Stimulated activated naive CD8-positive, alpha-beta T cell treated with anti-CD3 and anti-CD28 coated beads, Interleukin-15, amount 100 ng/mL, for 72 hours (primary cell): ENCODE results near the gene AGMAT.
"Not testable (repeated sequence)": the region's sequence is repeated elsewhere in the genome, so short reads cannot be mapped to it uniquely, and the experiment has no call there.

Experiments used
- ATAC-seq: fragments of 150-1000 bp; cut with Tn5 transposase; 2 replicates; pipeline ENCODE4 v1.10.0; 2021; ENCODE audit warnings: mild to moderate bottlenecking, moderate library complexity
- DNase-seq, 2 donors: peaks; one replicate each; pipeline ENCODE4 v3.0.0; 2021 to 2022
- H3K27ac Mint-ChIP-seq, 2 donors: one replicate each; pipeline ENCODE4 v1.8.0; 2022; ENCODE audit warnings: mild to moderate bottlenecking in 2 of 2, mixed read lengths in 2 of 2, moderate library complexity in 2 of 2
- H3K27me3 Mint-ChIP-seq: one replicate; pipeline ENCODE4 v1.8.0; 2022; ENCODE audit warnings: mixed read lengths
- H3K4me1 Mint-ChIP-seq: one replicate; pipeline ENCODE4 v1.8.0; 2022; ENCODE audit warnings: mild to moderate bottlenecking, mixed read lengths
- H3K4me3 Mint-ChIP-seq, 2 donors: one replicate each; pipeline ENCODE4 v1.8.0; 2022; ENCODE audit warnings: mild to moderate bottlenecking in 2 of 2, mixed read lengths in 2 of 2, moderate library complexity in 1 of 2
- H3K9me3 Mint-ChIP-seq, 2 donors: one replicate each; pipeline ENCODE4 v1.8.0; 2022; ENCODE audit warnings: mixed read lengths in 2 of 2

The AGMAT gene

DNA sequence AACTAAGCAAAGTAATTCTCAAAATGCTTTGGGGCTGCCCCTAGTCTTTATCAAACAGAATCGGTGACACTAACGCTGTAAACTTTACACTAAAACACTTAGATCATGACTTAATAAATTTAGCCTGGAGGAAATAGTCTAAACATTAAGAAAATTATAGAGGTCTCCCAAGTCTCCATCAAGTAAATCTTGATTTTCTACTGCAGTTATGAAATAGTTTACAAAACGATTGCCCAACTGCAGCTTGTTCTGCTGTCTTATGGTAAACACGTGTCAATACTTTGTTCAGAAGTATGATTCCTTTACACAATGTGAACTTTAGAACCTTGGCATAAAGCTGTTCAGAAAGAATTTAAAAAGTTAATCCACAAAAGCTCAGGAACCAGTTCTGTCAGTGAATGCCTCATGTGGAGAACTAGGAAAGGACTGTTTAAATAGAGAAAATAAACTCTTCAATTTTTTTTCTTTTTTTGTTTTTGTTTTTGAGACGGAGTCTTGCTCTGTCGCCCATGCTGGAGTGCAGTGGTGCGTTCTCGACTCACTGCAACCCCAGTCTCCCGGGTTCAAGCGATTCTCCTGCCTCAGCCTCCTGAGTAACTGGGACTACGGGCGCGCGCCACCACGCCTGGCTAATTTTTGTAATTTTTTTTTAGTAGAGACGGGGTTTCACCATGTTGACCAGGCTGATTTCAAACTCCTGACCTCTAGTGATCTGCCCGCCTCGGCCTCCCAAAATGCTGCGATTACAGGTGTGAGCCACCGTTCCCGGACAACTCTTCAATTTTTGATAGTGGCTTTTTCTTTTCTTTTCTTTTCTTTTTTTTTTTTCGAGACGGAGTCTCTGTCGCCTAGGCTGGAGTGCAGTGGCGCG, 34.0 kb upstream of the AGMAT start:
- ATAC-seq, result no peak
- peak overlapping the region; percentile 90 to 94 for H3K4me3 Mint-ChIP-seq
- H3K27me3 Mint-ChIP-seq, result no peaks in the 10 kb centered on the region
- H3K4me1 Mint-ChIP-seq, result peaks cover 60% of the 10 kb centered on the region
- DNase-seq, result no peak
- H3K9me3 Mint-ChIP-seq, result no peaks in the 10 kb centered on the region
- peak overlapping the region; percentile 95 to 96 for H3K27ac Mint-ChIP-seq

DNA sequence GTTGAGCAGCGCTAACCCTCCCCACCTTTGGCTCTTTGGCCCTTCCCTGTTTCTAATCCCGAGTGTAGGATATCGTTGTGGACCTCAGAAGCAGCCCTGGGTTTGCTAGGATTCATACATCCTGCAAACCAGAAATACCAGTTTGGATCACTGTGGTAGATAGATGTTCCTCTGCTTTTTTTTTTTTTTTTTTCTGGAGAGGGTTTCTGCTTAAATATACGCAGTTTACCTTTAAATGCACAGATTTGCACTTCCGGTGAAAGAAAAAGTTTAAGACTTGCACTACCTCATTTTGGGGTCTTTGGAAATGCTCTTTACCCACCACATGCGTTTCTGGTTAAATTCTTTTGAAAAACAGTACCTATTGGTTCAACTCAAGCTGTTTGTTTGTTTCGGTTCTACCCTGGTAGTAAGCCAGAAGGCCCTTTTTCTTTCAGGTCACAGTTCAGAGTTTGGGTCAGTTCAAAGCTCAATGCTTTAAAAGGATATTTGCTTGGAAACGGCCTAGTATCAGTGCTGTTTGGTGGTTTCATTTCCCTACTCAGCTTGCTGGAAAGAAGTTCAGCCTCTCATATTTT, 33.3 kb upstream of the AGMAT start:
- Mint-ChIP-seq H3K4me1 (peaks cover 56% of the 10 kb centered on the region), H3K27ac (peak overlapping the region; percentile 95 to 96), H3K4me3 (peak overlapping the region; percentile 90 to 94), H3K27me3 (no peaks in the 10 kb centered on the region), H3K9me3 (no peaks in the 10 kb centered on the region)
- no peak for DNase-seq
- no peak for ATAC-seq

DNA sequence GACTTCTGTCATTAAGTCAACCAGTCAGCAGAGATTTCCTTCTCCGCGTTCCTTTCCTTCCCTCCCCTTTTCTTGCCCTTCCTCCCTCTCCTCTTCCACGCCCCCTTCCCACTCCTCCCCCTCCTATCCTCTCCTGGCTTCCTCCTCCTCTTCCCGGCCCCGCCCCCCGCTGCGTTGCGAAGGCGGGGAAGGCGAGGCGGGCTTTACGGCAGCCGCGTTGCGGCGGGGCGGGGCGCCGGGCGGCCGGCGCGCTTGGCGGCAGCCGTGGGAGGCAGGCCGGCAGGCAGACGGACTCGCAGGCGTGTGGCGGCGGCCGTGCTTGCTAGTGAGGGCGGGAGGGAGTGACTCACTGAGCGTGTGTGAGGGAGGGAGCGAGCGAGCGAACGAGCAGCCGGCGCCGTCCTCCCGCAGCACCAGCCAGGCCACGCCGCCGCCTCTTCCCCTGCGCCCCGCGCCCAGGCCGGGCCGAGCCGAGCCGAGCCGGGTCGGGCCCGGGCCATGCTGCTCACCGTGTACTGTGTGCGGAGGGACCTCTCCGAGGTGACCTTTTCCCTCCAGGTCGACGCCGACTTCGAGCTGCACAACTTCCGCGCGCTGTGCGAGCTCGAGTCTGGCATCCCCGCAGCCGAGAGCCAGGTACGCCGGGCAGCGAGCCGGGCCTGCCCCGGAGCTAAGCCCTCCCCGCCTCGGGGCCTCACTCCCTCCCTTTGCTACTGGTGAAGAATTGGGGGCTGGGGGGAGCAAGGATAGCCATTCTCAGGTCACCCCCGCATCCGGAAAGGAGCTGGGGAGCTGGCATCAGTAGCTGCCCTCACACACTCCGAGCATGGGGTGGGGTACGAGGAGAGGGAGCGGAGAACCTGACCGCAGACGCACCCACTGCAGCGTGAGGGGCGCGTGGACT, 32.6 kb upstream of the AGMAT start, which contains the start of gene DDI2:
Gene DDI2 (plus strand): TSS at position 286 of the 904 bp plus-strand sequence. CDS start 213 bp downstream, at position 499.
- H3K4me3 Mint-ChIP-seq, result peak within 1 kb of the TSS; percentile 90 to 94
- ATAC-seq, result peak; percentile 95
- peaks cover 49% of the 10 kb centered on the region for H3K4me1 Mint-ChIP-seq
- DNase-seq, result peak; percentile 93 to 94
- peak within 1 kb of the TSS; percentile 96 for H3K27ac Mint-ChIP-seq
- no peaks in the 10 kb centered on the region for H3K27me3 Mint-ChIP-seq
- H3K9me3 Mint-ChIP-seq, result no peaks in the 10 kb centered on the region

DNA sequence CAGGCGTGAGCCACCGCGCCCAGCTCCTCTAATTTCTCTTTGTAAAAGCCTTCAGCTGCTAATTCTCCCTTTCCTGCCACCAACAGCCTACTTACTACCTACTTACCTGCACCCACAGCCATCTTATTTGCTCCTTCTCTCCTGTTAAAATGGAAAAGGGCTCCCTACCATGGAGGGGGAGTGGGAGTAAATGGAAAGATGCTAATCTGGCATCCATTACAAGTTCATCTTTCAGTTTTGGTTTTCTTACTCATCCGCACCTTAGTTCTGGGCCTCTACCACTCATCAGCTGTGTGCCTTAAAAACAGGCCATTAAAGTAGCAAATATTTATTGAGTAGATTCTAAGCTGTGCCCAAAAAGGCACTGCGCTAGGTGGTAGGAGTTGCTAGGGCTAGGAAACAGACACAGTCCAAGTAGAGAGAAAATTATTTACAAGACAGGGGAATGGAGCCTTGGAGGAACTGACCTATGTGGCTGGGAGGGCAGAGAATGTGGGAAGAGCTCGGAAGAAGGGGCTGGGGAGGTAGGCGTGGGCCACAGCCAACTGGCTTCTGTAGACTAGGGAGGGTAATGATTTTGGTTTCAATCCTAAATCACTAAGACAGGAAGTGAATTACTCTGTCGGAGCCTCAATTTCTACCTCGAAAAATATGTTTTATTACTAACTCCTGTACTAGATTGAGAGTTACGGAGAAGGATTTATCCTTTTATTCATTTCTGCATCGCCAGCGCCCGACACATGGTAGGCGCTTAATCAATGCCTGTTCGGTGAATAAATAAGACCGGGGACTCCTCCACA, 31.7 kb upstream of the AGMAT start:
- peak in 1 of 2 donors; percentile 4 for DNase-seq
- Mint-ChIP-seq H3K4me1 (peaks cover 40% of the 10 kb centered on the region), H3K9me3 (no peaks in the 10 kb centered on the region)

DNA sequence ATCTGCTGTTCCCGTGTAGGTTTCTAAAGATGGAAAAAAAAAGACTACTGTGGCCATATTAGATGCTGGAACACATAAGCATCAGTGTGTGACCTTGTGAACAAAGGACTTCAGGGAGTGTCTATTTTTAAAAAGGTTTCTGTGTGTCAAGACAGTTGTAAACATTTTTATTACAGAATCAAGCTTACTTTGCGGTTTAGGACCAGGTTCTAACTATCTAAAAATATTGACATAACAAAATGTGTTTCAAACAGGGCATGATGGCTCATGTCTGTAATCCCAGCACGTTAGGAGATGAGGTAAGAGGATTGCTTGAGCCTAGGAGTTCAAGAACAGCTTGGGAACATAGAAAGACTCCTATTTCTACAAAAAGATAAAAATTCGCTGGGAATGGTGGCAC, 25.3 kb upstream of the AGMAT start:
- no peak overlapping the region for H3K27ac Mint-ChIP-seq
- no peak for ATAC-seq
- no peak for DNase-seq
- H3K4me1 Mint-ChIP-seq, result no peaks in the 10 kb centered on the region
- no peaks in the 10 kb centered on the region for H3K9me3 Mint-ChIP-seq
- no peaks in the 10 kb centered on the region for H3K27me3 Mint-ChIP-seq
- no peak overlapping the region for H3K4me3 Mint-ChIP-seq

More for the DNA sequence above, 31.7 kb upstream of the AGMAT start:
- ATAC-seq, result peak; percentile 60
- H3K27ac Mint-ChIP-seq, result peak overlapping the region; percentile 96
- no peaks in the 10 kb centered on the region for H3K27me3 Mint-ChIP-seq
- H3K4me3 Mint-ChIP-seq, result peak overlapping the region; percentile 90 to 94

DNA sequence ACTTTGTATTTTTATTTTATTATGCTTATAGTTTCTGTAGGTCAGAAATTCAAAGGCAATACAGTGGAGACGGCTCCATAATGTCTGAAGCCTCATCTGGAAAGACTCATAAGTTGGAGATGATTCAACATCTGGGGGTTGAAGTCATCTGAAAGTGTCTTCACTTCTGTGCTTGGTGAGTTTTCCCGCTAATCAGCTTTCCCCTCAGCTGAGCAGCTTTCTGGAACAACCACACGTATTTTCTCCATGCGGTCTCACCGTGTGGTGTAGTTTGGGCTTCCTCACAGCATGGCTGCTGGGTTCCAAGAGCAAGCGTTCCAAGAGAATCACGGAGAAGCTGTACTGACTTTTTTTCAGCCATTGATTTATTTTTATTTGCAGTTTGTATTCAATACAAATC, 24.8 kb upstream of the AGMAT start:
- Mint-ChIP-seq H3K9me3 (no peaks in the 10 kb centered on the region), H3K27ac (no peak overlapping the region), H3K27me3 (no peaks in the 10 kb centered on the region), H3K4me3 (no peak overlapping the region), H3K4me1 (peaks cover under 1% of the 10 kb centered on the region)
- DNase-seq (no peak), ATAC-seq (no peak)

DNA sequence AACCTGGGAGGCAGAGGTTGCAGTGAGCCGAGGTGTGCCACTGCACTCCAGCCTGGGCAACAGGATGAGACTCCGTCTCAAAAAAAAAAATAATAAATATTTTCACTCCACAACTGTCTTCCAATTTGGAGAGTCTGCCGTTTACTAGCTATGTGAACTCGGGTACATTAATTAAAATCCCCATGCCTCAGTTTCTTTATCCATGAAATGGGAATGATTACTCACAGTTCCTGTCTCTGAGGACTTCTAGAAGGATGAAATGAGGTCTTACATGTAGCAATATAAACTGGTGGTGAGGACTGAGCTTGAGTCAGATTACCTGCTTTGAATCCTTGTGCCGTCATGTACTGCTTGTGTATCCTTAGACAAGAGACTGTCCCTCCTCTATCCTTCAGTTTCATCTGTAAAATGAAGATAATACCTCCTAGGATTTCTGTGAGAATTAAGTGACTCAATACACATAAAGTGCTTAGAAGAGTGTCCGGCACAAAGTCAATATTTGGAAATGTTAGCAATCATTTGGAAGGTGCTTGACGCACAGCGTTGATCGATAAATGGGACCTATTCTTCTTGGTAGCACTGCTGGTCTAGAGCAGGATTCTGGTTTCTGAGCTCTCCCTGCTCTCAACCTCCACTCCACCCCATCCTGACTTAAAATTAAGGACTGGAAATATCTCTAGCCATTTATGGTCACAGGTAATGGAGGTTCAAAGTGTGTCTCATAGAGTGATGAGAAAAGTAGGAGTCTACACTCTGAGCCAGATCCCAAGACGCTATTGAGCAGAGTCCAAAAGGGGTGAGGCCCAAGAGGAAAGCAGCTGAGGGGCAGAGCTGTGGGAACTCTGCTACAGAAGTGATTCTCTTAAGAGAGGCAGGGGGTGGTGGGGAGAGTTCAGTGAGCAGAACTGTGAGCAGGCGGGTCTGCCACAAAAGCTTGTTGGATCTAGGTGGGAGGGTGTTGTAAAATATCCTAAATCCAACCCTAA, 20.8 kb upstream of the AGMAT start:
- Mint-ChIP-seq H3K27ac (no peak overlapping the region), H3K27me3 (no peaks in the 10 kb centered on the region), H3K9me3 (no peaks in the 10 kb centered on the region), H3K4me1 (peaks cover 20% of the 10 kb centered on the region), H3K4me3 (no peak overlapping the region)
- no peak for DNase-seq
- ATAC-seq, result no peak

DNA sequence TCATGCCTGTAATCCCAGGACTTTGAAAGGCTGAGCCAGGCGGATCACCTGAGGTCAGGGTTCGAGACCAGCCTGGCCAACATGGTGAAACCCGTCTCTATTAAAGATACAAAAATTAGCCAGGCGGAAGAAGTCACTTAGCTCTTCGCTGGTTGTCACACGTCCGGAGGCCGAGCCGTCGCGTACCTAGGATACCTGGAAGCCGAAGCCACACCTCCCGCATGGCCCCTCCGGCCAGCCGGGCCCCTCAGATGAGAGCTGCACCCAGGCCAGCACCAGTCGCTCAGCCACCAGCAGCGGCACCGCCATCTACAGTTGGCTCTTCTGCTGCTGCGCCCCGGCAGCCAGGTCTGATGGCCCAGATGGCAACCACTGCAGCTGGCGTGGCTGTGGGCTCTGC, 19.5 kb upstream of the AGMAT start:
- not testable (repeated sequence) for DNase-seq, ATAC-seq, H3K27me3 Mint-ChIP-seq, H3K27ac Mint-ChIP-seq, H3K9me3 Mint-ChIP-seq
- Mint-ChIP-seq H3K4me3 (peak overlapping the region in 1 of 2 donors; percentile 92), H3K4me1 (peaks cover 20% of the 10 kb centered on the region)

DNA sequence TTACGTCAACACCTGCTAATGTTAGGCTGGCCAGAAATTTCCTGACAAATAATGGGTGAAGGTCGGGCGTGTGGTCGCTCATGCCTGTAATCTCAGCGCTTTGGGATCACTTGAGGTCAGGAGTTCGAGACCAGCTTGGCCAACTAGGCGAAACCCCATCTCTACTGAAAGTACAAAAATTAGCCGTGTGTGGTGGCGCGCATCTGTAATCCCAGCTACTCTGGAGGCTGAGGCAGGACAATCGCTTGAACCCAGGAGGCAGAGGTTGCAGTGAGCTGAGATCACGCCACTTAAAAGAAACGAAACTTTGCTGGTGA, 19.1 kb upstream of the AGMAT start:
- not testable (repeated sequence) for ATAC-seq, H3K9me3 Mint-ChIP-seq, DNase-seq, H3K27me3 Mint-ChIP-seq
- Mint-ChIP-seq H3K4me1 (peaks cover 20% of the 10 kb centered on the region), H3K4me3 (peak overlapping the region; percentile 88 to 92), H3K27ac (peak overlapping the region; percentile 42 to 58)

DNA sequence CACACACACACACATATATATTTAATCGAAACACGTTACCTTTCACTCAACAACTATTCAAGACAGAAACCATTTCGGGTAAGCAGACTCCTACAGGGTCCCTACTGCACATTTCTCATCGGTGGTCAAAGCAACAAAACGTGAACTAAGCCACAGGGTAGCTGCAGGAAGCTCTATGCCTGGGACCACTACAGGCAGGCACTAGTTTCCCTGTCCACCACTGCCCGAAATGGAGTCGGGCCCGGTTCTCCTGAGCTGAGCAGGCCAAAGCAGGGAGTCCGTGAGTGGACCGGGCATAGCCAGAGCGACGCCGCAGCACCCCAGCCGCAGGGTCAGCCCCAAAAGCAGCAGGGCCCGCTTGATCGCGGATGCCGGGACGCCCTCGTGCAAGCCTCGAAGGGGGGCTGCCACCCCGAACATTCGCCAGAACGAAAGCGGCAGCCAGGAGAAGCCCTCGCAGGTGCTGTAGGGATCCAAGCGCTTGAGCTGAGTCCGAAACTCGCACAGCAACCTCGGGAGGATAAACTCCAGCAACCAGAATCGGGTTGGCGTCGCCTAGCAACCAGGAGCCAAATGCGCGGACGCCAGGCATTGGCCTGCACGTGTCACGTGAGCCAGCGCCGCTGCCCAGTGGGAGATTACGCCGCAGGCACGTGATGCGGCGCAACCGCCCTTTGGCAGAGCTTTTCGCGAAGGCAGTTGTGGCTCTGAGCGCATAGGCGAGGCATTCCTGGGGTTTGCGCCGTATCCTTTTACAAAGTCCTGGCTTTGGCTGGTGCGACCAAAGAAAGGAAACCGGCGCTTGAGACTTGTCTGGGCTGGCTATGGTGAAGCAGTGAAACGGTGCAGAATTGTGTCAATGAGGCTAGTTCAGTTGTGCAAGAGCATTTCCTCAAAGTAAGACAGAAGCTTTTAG, 18.5 kb upstream of the AGMAT start:
- Mint-ChIP-seq H3K27me3 (no peaks in the 10 kb centered on the region), H3K4me1 (peaks cover 20% of the 10 kb centered on the region), H3K9me3 (no peaks in the 10 kb centered on the region), H3K4me3 (peak overlapping the region; percentile 88 to 92), H3K27ac (peak overlapping the region; percentile 9 to 82)
- ATAC-seq (peak; percentile 99), DNase-seq (peak; percentile 87 to 93)

DNA sequence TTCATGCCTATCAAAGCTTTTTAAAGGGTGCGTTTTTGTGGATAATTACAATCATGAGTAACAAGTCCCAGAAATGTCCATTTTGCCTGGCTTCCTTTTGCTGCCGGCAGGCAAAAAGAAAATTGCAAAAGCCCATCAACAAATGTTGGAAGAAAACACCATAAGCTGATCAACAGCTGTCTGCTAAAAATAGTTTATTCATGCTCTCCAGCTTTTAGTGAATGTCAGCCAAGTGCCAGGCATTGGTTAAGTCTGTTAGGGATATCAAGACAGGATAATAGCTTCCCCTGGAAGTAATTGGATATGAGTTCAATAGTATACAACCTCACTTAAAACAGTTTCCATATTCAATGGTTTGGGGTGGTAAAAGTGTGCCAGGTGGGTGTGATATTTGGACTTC, 13.6 kb upstream of the AGMAT start:
- Mint-ChIP-seq H3K9me3 (no peaks in the 10 kb centered on the region), H3K27me3 (no peaks in the 10 kb centered on the region), H3K27ac (no peak overlapping the region), H3K4me3 (no peak overlapping the region), H3K4me1 (peaks cover 8% of the 10 kb centered on the region)
- ATAC-seq, result no peak
- no peak for DNase-seq

DNA sequence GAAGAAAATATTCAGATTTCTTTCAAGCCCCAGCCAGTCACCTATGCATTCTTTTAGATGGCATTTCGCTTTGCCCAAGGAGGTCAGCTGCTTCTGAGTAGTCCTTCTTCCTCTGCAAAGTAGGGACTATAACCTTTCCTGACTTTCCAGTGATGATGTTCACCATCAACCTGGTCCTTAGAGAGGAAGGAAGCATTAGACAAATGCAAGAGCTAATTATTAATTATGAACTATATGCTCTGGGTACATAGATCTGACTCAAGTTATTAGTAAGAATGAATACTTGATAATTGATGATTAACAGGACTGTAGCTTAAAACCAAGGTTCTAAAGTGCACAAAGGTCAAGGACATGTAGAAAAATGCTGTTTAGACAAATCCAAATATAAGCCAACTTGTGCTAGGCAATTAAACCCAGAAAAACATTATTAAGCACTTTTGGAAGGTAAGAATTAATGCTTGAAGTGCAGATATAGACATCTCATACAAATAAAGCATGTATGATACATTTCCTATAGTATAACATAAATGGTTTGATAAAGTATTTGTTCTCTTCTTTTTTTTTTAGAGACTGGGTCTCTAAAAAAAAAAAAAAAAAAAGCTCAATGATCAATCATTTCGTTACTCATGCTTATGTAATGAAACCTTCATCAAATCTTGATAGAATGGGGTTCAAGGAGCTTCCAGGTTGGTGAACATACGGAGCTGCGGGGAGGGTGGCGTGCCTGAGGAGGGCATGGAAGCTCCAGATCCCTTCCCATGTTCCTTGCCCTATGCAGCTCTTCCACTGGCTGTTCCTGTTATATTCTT, 11.2 kb upstream of the AGMAT start:
- Mint-ChIP-seq H3K27me3 (no peaks in the 10 kb centered on the region), H3K4me3 (no peak overlapping the region), H3K9me3 (no peaks in the 10 kb centered on the region), H3K27ac (no peak overlapping the region), H3K4me1 (no peaks in the 10 kb centered on the region)
- no peak for ATAC-seq
- no peak for DNase-seq

DNA sequence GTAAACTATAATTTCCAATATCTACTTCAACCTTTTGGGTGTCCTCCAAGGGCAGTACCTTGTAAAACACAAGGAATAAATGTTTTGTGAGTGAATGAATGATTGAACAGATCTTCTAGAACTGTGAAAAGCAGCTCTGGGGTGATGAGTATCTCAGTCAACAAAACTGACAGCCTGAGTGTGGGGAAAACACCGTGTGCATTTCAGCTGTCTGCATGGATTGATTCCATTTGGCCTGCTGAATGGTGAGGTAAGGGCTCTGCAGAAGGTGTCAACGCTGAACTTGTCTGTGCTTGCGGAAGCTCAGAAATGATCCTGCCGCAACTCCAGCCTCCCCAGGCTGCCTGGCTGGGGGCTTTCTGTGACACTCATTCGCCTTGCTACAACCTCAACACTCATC, 7.4 kb upstream of the AGMAT start:
- Mint-ChIP-seq H3K27ac (no peak overlapping the region), H3K4me1 (peaks cover 3% of the 10 kb centered on the region), H3K4me3 (no peak overlapping the region), H3K27me3 (no peaks in the 10 kb centered on the region), H3K9me3 (no peaks in the 10 kb centered on the region)
- DNase-seq (no peak), ATAC-seq (no peak)
